Aorta (tissue), 5 donors: ENCODE results near the gene MED4. TPM values are rescaled to one million over a fixed set of nuclear protein-coding genes. Genes with fewer than 3 reads are reported as not detected.

Source experiments
- ATAC-seq: fragments of 200-7000 bp; cut with Tn5 transposase; one replicate; pipeline ENCODE4 v1.9.1; 2022; ENCODE audit warnings: moderate library complexity; ENCODE audit not compliant: low FRiP score
- DNase-seq, 2 donors: peaks; one replicate each; pipeline ENCODE4 v3.0.0-alpha.2; 2020
- H3K27ac ChIP-seq, 2 donors: one replicate each; pipeline ENCODE4 v1.5.1; 2013; ENCODE audit warnings: low read length in 2 of 2, mild to moderate bottlenecking in 2 of 2, moderate library complexity in 2 of 2, control low read depth in 1 of 2, inconsistent platforms in 1 of 2, low read depth in 1 of 2
- H3K27me3 ChIP-seq, 2 donors: one replicate each; pipeline ENCODE4 v1.6.1; 2013; ENCODE audit warnings: control low read depth in 1 of 2, low read length in 1 of 2, mild to moderate bottlenecking in 1 of 2, moderate library complexity in 1 of 2; ENCODE audit not compliant: insufficient read depth in 2 of 2, control insufficient read depth in 1 of 2
- H3K36me3 ChIP-seq, 2 donors: one replicate each; pipeline ENCODE4 v1.6.1; 2013; ENCODE audit warnings: control low read depth in 1 of 2, low read length in 1 of 2, mild to moderate bottlenecking in 1 of 2; ENCODE audit not compliant: insufficient read depth in 2 of 2, control insufficient read depth in 1 of 2
- H3K4me1 ChIP-seq, 2 donors: one replicate each; pipeline ENCODE4 v1.6.1; 2013; ENCODE audit warnings: low read length in 2 of 2, control low read depth in 1 of 2, mild to moderate bottlenecking in 1 of 2, moderate library complexity in 1 of 2; ENCODE audit not compliant: insufficient read depth in 2 of 2, control insufficient read depth in 1 of 2
- H3K4me3 ChIP-seq, 2 donors: one replicate each; pipeline ENCODE4 v1.5.1; 2013; ENCODE audit warnings: low read length in 2 of 2, control low read depth in 1 of 2, mild to moderate bottlenecking in 1 of 2
- H3K9me3 ChIP-seq: one replicate; pipeline ENCODE4 v1.6.1; 2013; ENCODE audit warnings: mild to moderate bottlenecking, low read length; ENCODE audit not compliant: control insufficient read depth
- WGBS, 2 donors: extraction: QIAGEN DNeasy Blood & Tissue Kit; methylation state at CpG; one replicate each; pipeline ENCODE4 v1.1.7; 2013; 5-methylcytosine and 5-hydroxymethylcytosine counted together
- intact Hi-C, 2 donors: fragments of 100-400 bp; cut with DNase I; formaldehyde crosslinking; loops; one replicate each; pipeline versions ENCODE4 v1.14.2 to v1.15.0; 2022
- polyA plus RNA-seq, 2 donors: library from polyadenylated mRNA; stranded (reverse); fragments of 200-250 nt; gene quantifications; one replicate each; pipeline ENCODE4 v1.2.3, GENCODE V29; 2013
- total RNA-seq, 2 donors: library from RNA; stranded (reverse); fragmentation: NEBNext Ultra II Directional; extraction: Animal tissue kit (Norgen Biotek cat#: 25700); gene quantifications; one replicate each; pipeline ENCODE4 v1.2.1, GENCODE V29; 2021
- donor health status: healthy with polysubstance abuse.
- donor health status: Bipolar disorder and iron deficiency.
- donor health status: DM: no; HTN: no; CAD: no.
- donor health status: DM: no; HTN: no; CAD: no.
- donor health status: DM: yes; HTN: yes; CAD: no.

MED4 gene
- total and polyA plus RNA-seq, 4 donors: 46.1 to 55.3 (median 51.0) TPM

DNA sequence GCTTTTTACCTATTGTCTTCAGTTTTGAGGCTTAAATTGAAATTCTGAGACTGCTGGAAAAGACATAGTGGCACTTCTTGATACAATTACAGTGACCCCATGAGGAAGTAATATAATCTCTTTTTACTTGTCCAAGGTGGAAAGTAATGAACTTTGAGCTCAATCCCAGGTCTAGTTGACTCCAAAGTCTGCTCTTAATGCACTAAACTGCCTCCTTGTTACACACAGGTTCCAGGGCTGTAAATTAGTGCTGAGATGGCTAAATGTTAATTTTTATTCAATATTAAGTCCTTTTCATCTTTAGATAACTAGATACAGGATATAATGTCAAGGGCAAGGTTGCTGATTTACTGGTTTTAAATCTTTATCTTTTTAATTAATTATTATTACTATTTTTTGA lies 54.9 kb downstream of the MED4 start:
- H3K4me3 ChIP-seq: no peak overlapping the region
- no peak overlapping the region for H3K27ac ChIP-seq
- H3K4me1 ChIP-seq: peaks cover 0 to 2% of the 10 kb centered on the region in 2 donors
- H3K36me3 ChIP-seq: no peaks in the 10 kb centered on the region
- H3K27me3 ChIP-seq: no peaks in the 10 kb centered on the region
- intact Hi-C loops: loop anchor here in 1 of 2 donors (10.0 kb wide), 1 partner anchor 495 kb away; the partner anchor contains the start of gene RCBTB2
- H3K9me3 ChIP-seq: no peaks in the 10 kb centered on the region
- no peak for ATAC-seq
- DNase-seq: no peak

DNA sequence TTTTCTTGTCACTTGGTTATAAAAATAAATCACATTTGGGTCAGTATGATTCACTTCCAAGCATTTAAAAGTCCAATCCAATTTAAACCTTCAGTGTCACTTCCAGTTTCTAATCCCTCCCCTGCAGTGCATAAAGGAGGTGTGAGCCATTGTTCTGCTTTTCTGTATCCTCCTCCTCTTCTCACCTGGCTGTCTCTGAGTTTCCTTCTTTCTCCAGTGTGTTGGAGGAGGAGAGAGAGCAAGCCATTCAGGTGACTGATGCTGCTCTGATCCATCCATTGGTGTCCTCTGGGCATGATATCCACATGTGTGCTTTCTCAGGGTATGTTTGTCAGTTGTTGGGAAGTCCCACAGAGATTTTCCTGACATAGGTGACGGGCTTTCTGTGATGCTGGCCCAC lies 56.1 kb downstream of the MED4 start:
- no peaks in the 10 kb centered on the region for H3K36me3 ChIP-seq
- H3K27me3 ChIP-seq: no peaks in the 10 kb centered on the region
- peaks cover 0 to 2% of the 10 kb centered on the region in 2 donors for H3K4me1 ChIP-seq
- ATAC-seq (no peak), DNase-seq (no peak)
- intact Hi-C loops: loop anchor here in 1 of 2 donors (5.0 kb wide), 1 partner anchor 264 kb away; the partner anchor contains the start of gene RB1
- WGBS, 2 donors: 92 to 95% methylated on average over 1 of the region's 1 CpG
- no peaks in the 10 kb centered on the region for H3K9me3 ChIP-seq
- no peak overlapping the region for H3K4me3 ChIP-seq
- H3K27ac ChIP-seq: peak overlapping the region in 1 of 2 donors; percentile 48

DNA sequence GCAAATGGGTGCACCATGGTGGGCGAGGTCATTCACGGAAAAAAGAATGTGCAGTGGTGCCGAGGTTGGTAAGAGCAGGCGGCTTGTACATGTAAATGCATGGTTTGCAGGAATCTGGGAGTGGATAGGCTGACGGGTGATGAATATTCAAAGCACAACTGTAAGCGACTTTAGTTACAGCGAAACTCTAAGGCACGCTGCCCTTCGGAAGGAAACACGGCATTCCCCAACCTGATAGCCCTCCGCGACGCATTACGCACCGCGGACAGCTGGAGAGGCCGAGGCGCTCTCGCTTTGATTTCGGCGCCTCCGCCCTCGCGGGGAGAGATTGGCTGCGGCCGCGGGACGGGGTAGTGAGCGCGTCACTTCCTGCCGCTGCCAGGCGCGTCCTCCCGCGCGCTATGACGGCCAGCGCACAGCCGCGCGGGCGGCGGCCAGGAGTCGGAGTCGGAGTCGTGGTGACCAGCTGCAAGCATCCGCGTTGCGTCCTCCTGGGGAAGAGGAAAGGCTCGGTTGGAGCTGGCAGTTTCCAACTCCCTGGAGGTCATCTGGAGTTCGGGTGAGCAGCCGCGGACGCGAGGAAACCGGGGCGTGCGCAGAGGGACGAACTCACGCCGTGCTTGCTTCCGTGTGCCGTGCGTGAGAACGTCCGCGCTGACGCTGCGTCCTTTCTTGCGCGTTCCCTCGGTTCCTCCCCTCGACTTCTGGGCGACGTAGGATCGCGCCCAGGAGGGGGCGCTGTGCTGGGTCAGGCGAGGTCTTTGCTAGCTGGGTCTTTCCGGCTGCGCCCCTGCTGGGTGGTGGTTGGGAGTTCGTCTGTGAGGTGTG lies 57.3 kb downstream of the MED4 start, which contains the start of gene NUDT15:
TSS of gene NUDT15 (plus strand) at position 381 of the 828 bp plus-strand sequence. CDS start at position 402, 21 bp downstream.
- intact Hi-C loops: loop anchor here (2.0 to 5.0 kb wide), 2 partner anchors 57 to 265 kb away; partner anchors contain the start of genes MED4 (in 2 of the 2) and RB1 (in 1 of the 2)
- peak; percentile 100 for ATAC-seq
- H3K27ac ChIP-seq: peak within 1 kb of the TSS; percentile 63 to 95
- no peaks in the 10 kb centered on the region for H3K4me1 ChIP-seq
- peak within 1 kb of the TSS; percentile 70 to 91 for H3K4me3 ChIP-seq
- no peaks in the 10 kb centered on the region for H3K27me3 ChIP-seq
- H3K36me3 ChIP-seq: no peaks in the 10 kb centered on the region
- H3K9me3 ChIP-seq: no peaks in the 10 kb centered on the region
- DNase-seq: peak; percentile 97 to 98
- WGBS, 2 donors: 0 to 1% methylated on average over 77 to 82 of the region's 82 CpGs

DNA sequence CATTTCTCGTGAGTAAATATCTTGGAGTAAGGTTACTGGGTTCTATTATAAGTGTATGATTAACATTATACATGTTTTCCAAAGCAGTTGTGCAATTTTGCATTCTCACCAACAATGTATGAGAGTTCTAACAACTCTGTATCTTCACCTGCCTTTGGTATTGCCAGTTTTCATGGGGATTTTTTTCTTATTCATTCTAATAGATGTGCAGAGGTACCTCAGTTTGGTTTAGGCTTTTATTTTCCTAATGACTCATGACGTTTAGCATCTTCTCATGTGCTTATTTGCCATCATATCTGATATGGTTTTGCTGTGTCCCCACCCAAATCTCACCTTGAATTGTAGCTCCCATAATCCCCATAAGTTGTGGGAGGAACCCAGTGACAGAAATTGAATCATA lies 65.0 kb downstream of the MED4 start:
- no peak overlapping the region for H3K4me3 ChIP-seq
- no peaks in the 10 kb centered on the region for H3K9me3 ChIP-seq
- no peaks in the 10 kb centered on the region for H3K36me3 ChIP-seq
- DNase-seq (no peak), ATAC-seq (no peak)
- no peaks in the 10 kb centered on the region for H3K27me3 ChIP-seq
- intact Hi-C loops: no loop called here
- no peak overlapping the region for H3K27ac ChIP-seq
- H3K4me1 ChIP-seq: no peaks in the 10 kb centered on the region
- 73 to 93% methylated on average over 2 of the region's 2 CpGs for WGBS, 2 donors

DNA sequence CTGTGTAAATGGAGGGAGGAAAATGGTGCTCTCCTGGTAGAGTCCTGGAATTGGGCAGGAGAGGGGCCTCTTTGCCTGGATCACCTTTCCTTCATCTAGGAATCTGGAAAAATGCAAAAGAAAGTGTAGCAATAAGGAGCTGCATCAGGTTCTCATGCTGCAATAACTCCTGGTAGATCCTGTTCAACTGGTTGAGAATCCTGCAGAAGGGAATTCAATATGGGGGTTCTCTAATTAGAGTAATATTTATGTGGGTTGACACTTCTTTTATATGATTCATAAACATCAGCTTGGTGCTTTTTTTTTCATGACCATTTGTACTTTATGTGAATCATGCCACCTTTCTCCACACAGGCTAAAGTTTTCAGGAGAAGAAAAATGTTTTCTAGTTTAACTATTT lies 66.8 kb downstream of the MED4 start:
- H3K27me3 ChIP-seq: no peaks in the 10 kb centered on the region
- no peak for DNase-seq
- H3K36me3 ChIP-seq: no peaks in the 10 kb centered on the region
- no peak overlapping the region for H3K4me3 ChIP-seq
- no peaks in the 10 kb centered on the region for H3K9me3 ChIP-seq
- intact Hi-C loops: no loop called here
- no peaks in the 10 kb centered on the region for H3K4me1 ChIP-seq
- ATAC-seq: no peak
- no peak overlapping the region for H3K27ac ChIP-seq

Other genes starting within 250 kb of the MED4 start
- gene SUCLA2, start 93.8 kb downstream of the MED4 start, total RNA-seq: 10 to 100 TPM; 36.3 to 42.0 TPM
- 10 to 100 TPM; 33.7 to 38.3 TPM for gene SUCLA2, start 93.8 kb downstream of the MED4 start, polyA plus RNA-seq
- 1 to 10 TPM; 5.7 to 6.6 TPM for gene NUDT15, start 57.4 kb downstream of the MED4 start, total RNA-seq
- 10 to 100 TPM in 1 of 2 donors, 1 to 10 TPM in 1; 9.7 to 13.4 TPM for gene NUDT15, start 57.4 kb downstream of the MED4 start, polyA plus RNA-seq
- 100 to 1,000 TPM; 549 to 771 TPM for gene ITM2B, start 138.1 kb upstream of the MED4 start, total RNA-seq
- gene ITM2B, start 138.1 kb upstream of the MED4 start, polyA plus RNA-seq: 100 to 1,000 TPM; 371 to 929 TPM
- 10 to 100 TPM; 38.7 to 45.8 TPM for gene RB1, start 208.6 kb upstream of the MED4 start, total RNA-seq
- gene RB1, start 208.6 kb upstream of the MED4 start, polyA plus RNA-seq: 10 to 100 TPM; 14.7 to 38.3 TPM